Activated CD4-positive, alpha-beta T cell treated with anti-CD3 and anti-CD28 coated beads, Interleukin-2, amount 50 U/mL, for 24 hours (primary cell): ENCODE data around the gene ERC1.
A peak's percentile ranks its signal among the peaks of the same experiment; 100 is the strongest.
"Not testable (repeated sequence)": the region's sequence is repeated elsewhere in the genome, so short reads cannot be mapped to it uniquely, and the experiment has no call there.

ENCODE experiments used
- DNase-seq, 2 donors: peaks; one replicate each; pipeline ENCODE4 v3.0.0-alpha.2; 2020; ENCODE audit warnings: low read depth in 1 of 2, low spot score in 1 of 2

Gene ERC1

GRCh38 chr12:1073652-1074051 lies 82.6 kb downstream of the ERC1 start:
- DNase-seq: no peak

DNA sequence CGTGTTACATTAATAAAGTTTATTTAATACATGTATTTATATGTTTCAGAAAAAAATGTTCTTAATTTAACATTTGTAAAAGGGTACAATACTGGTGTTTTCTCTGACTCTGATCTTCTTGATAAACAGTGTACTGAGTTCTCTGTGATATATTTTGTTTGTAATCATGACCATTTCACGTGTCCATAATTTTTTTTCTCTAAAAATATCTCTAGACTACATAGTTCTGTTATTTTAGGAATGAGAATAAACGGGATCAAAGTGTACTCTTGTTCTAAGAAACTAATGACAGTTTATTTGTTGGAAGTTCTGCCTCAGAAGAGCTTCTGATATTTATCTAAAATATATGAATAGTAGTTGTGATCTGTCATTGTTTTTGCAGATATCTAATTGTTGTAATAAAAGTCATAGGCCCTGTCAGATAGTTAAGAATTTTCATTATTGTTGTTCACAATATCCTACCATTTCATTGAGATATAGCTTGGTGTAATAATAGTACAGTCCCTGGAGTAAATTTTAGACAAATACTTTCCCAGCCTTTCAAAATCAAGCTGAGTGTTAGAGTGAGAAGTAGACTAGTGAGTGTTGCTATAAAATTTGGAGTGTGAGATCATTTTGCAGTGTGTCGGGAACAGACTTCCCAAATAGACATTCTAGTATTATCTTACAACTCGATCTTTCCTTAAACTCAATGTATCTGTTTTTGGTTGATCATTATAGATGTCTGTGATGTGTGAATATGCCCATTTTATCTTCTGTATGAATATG lies 86.2 kb downstream of the ERC1 start:
- no peak for DNase-seq

- no peak for DNase-seq
Measured at GRCh38 chr12:1078002-1078401, 87.0 kb downstream of the ERC1 start.

DNA sequence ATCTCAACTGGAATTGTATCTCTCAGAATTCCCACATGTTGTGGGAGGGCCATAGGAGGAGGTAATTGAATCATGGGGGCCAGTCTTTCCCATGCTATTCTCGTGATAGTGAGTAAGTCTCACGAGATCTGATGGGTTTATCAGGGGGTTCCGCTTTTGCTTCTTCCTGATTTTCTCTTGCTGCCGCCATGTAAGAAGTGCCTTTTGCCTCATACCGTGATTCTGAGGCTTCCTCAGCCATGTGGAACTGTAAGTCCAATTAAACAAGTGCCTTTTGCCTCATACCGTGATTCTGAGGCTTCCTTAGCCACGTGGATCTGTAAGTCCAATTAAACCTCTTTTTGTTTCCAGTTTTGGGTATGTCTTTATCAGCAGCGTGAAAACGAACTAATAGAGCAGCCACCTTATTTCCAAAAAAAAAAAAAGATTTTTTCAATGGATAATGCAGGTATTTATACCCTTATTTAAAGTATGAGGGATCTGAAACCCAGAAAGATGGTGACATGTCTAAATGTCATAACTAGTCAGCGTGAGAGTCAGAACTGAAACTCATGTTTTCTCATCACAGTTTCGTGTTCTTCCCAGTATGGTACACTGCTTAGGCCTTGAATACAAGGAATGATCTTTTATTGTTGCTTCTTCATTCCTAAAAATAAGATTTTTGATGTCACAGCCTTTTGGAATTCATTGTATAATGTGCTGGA lies 89.6 kb downstream of the ERC1 start:
- DNase-seq: no peak

DNA sequence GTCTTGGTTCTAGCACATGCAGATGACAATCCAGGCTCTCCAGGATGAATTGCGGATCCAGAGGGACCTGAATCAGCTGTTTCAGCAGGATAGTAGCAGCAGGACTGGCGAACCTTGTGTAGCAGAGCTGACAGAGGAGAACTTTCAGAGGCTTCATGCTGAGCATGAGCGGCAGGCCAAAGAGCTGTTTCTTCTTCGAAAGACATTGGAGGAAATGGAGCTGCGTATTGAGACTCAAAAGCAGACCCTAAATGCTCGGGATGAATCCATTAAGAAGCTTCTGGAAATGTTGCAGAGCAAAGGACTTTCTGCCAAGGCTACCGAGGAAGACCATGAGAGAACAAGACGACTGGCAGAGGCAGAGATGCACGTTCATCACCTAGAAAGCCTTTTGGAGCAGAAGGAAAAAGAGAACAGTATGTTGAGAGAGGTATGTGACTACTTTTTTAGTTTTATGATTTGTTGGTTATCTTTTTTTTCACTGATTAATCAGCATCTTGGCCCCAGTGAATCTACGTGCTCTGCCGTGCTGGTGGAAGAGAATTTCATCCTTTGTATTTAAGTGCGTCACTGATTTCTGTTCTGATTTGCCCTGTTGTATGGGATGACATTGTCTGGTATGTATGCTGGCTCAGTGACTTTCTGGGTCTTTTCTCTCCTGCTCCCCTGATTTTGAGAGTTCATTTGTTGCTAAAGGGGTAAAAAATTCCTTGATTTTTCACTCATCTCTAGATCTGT lies 92.3 kb downstream of the ERC1 start:
- no peak for DNase-seq

- DNase-seq: no peak
Measured at GRCh38 chr12:1083889-1084262, 92.9 kb downstream of the ERC1 start.

- no peak for DNase-seq
Measured at GRCh38 chr12:1091350-1091749, 100.3 kb downstream of the ERC1 start.

DNA sequence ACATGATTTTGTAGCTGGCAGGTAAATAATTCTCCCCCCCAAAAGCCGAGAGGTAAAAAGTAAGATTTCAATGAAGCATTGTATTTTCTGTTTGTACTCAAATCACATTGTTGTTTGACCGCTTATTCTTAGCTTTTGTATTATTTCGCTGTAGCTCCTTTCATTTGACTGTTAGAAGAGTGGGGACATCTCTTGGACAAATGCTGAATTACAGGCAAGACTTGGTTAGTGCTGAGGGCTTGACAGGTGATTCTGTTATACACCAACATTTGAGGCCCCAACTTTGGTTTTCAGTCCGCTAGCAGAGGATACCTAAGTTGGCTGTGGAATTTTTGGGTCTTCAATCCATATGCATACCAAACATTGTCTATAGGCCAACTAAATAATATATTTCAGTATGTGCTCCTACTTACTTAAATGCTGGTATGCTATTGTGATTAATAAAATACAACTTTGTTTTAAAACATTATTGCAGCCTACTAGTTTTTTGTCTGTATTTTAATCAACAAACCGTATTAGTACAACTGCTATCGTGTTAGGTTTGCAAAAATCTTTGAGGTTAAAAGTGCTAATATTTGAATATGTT lies 102.2 kb downstream of the ERC1 start:
- DNase-seq: peak in 1 of 2 donors; percentile 33

- no peak for DNase-seq
Measured at GRCh38 chr12:1094714-1095113, 103.7 kb downstream of the ERC1 start.

- DNase-seq: no peak
Measured at GRCh38 chr12:1099158-1099557, 108.1 kb downstream of the ERC1 start.

- DNase-seq: not testable (repeated sequence)
Measured at GRCh38 chr12:1099618-1100017, 108.6 kb downstream of the ERC1 start.

GRCh38 chr12:1102115-1102514 lies 111.1 kb downstream of the ERC1 start:
- no peak for DNase-seq

DNA sequence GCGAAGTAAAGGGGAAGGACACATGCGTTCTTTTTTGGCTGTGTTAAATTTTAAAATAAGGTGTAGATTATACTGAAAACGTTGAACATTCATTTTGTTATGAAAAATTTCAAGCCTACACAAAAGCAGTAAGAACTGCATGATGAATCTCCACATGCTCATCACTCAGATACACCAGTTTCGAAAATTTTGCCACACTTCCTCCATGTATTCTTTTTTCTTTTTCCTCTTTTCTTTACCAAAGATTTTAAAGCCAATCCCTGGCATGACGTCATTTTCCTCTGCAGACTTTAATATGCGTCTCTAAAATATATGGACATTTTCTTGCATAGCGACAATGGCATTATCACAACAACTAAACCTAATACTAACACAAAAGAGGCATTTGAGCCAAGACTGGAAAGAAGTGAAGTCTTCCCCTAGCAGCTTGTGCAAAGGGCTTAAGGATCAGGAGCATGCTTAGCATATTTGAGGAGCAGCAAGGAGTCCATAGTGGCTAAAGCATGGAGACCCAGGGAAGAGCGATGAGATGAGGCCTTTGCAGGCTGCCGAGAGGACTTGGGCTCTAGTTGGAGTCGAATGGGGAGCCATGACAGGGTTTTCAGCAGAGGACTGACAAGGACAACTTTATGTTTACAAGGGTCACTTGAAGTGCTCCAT lies 111.9 kb downstream of the ERC1 start:
- no peak for DNase-seq

GRCh38 chr12:1103632-1104031 lies 112.6 kb downstream of the ERC1 start:
- no peak for DNase-seq

DNA sequence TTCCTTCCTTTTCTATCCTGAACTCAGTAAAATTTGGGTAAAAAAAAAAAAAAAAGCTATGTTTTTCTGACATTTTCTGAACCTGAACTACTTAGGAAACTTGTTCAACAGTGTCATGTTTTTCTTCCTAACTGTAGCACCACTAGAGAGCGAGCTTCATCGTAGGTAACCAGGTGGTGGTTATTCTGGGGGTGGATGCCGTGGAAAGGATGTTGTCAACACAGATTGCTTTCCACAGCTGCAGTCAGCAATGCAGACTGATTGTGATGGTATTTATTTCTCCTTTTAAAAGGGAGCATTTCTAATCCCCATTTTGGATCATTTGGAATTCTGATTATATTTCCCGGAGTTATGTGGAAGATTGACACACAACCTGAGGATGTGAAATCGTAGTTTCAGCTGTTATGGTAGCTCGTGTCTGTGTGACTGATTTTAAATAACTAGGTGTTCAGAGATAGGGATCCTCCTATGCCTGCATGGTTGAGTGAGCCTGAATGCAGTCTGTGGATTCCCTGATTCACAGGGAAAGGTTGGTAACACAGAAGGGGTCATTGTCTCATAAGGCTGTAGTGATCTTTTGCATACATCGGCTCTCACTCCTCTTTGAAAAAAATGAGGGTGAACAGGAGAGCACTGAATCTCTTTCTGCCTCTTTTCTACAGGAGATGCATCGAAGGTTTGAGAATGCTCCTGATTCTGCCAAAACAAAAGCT lies 113.2 kb downstream of the ERC1 start:
- no peak for DNase-seq

- no peak for DNase-seq
Measured at GRCh38 chr12:1107669-1108068, 116.6 kb downstream of the ERC1 start.

- no peak for DNase-seq
Measured at GRCh38 chr12:1108276-1108675, 117.3 kb downstream of the ERC1 start.

- DNase-seq: no peak
Measured at GRCh38 chr12:1115484-1116231, 124.6 kb downstream of the ERC1 start.

- no peak for DNase-seq
Measured at GRCh38 chr12:1117371-1117770, 126.3 kb downstream of the ERC1 start.
